ENCODE results near the gene BRD4.

DNA sequence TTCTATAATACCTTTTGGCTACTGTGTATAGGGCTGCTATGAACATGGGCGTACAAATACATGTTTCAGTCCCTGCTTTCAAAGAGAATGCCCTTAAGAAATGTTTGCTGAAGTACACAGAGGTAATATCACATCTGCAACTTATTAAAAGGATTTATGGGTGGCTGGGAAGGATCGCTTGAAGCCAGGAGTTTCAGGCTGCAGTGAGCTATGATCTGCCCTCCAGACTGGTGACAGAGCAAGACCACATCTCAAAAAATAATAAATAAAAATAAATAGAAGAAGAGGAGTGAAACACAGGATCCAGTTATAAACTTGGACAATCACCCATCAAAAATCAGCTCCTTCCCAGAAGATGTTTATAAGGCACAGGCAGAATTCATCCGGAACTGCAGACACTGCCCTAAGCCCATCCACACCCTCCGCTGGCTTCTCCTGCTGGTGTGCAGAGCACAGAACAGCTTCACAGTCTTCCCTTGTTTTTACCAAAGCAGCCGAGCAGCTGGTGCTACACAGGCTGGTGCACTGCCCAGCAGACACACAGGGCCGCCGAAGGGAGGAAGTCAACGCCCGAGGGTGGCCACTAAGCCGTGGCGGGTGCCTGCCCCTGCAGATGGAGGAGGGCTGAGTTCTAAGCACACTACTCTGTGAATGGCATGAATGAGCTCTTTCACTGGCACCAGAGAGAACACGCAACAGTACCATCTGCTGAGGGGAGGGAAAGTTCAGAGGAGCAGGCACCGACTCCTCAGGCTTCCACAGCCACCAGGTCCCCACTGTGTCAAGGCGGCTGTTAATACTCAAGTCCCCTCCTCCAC is 44.0 kb downstream of the BRD4 start:
- TF ChIP-seq, protein P1, sequence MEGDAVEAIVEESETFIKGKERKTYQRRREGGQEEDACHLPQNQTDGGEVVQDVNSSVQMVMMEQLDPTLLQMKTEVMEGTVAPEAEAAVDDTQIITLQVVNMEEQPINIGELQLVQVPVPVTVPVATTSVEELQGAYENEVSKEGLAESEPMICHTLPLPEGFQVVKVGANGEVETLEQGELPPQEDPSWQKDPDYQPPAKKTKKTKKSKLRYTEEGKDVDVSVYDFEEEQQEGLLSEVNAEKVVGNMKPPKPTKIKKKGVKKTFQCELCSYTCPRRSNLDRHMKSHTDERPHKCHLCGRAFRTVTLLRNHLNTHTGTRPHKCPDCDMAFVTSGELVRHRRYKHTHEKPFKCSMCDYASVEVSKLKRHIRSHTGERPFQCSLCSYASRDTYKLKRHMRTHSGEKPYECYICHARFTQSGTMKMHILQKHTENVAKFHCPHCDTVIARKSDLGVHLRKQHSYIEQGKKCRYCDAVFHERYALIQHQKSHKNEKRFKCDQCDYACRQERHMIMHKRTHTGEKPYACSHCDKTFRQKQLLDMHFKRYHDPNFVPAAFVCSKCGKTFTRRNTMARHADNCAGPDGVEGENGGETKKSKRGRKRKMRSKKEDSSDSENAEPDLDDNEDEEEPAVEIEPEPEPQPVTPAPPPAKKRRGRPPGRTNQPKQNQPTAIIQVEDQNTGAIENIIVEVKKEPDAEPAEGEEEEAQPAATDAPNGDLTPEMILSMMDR (IDR thresholded peaks at IDR 0.05; ENCODE audit: extremely low read depth in 1 of 2, insufficient read depth in 1 of 2, low read depth in 1 of 2, low read length in 2 of 2), result no peak
- TF ChIP-seq MYC (IDR thresholded peaks at IDR 0.05; ENCODE audit: low read depth, low read length) (no peak), POLR2AphosphoS5 (IDR thresholded peaks at IDR 0.05; ENCODE audit: insufficient read depth, low read depth, low read length) (no peak), EZH2 (IDR thresholded peaks at IDR 0.05; ENCODE audit: borderline replicate concordance, low read depth, low read length, severe bottlenecking) (no peak), POLR2A (IDR thresholded peaks at IDR 0.05; ENCODE audit: low read depth, low read length) (no peak), GATA2 (IDR thresholded peaks at IDR 0.05; ENCODE audit: insufficient read depth, insufficient read length, low read depth, low read length) (no peak), JUN (IDR thresholded peaks at IDR 0.05; ENCODE audit: borderline replicate concordance, insufficient read depth, insufficient read length, low read depth) (no peak), FOS (IDR thresholded peaks at IDR 0.05; ENCODE audit: borderline replicate concordance, insufficient read depth, low read length) (no peak)
- TF ChIP-seq, protein P2, sequence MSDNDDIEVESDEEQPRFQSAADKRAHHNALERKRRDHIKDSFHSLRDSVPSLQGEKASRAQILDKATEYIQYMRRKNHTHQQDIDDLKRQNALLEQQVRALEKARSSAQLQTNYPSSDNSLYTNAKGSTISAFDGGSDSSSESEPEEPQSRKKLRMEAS (IDR thresholded peaks at IDR 0.05; ENCODE audit: insufficient read depth, insufficient read length), result no peak
